Measurements from ENCODE around the gene IMPA2. TPM values are rescaled to one million over a fixed set of nuclear protein-coding genes. Genes with fewer than 3 reads are reported as not detected.

Gene IMPA2
- total and polyA plus RNA-seq, 10 of the 15 experiments (the other 5 are each of a cell fraction or from before 2014, with no cell fraction given) = 0.24 to 21.0 (median 11.4) TPM

DNA sequence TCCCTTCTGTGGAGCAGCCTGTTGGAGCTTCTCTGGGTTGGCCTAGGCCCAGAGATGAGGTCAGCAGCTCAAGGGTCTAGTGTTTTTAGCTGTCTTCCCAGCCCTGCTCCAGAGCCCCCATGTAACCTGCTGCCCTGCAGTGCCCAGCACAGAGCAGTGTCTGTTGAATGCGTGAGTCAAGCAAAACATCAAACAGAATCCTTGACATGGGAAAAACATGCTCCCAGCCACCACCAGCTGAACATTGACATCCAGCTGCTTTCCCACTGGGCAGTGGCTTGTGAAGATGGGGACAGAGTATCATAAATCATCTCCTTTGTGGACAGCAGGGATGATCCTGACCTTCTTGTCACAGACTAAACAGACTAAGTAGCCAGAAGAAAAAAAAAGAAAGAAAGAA lies 22.6 kb downstream of the IMPA2 start (continued):
- TF ChIP-seq BHLHE40 (IDR thresholded peaks at IDR 0.05; ENCODE audit: borderline replicate concordance in 1 of 2, low read depth in 2 of 2, low read length in 1 of 2) (no peak), ZNF622 (IDR thresholded peaks at IDR 0.05) (no peak), IKZF2 (IDR thresholded peaks at IDR 0.05) (no peak)

DNA sequence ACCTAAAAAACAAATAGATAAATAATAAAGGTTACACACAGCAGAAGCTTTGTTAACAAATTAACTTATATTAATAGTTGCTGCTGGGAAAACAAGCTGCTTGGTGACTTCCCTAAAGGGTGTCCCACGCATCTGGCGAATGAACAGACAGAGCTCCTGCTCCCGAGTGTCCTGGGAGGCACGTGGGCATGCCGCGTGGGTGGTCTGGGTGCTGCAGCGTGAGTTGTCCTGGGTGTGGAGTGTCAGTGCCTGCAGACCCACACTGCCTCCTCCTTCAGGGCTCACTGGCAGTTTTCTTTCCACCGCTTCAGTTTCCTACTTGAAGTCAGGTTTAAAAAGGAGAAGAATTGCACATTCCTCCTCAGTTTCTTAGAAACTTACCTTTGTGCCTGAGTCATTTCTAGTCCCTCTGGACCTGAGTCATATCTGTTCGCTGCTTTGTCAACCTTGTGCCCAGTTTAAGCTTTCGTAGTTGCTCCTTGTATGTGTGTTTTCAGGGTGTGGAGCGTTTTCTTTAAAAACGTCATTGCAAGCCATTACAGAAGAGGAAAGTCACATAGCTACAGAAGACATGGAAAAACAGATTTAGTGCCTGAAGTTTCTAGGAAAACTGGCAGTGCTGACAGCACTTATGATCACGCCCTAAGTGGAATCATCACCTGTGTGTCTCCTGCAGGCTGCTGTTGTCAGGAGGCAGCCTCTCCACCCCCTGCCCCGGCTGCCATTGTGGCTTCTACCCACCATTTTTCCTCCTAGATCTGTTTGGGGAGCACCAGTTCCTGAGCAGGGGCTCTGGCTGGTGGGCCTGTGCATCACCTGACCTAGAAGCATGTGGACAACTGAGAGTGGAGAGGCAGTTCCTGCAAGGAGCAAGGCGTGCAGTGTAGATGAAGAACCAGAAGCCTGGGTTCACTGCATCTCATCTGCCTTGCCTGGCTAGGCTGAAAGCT lies 24.5 kb downstream of the IMPA2 start:
- Histone ChIP-seq H3K9ac (ENCODE audit: control insufficient read depth, insufficient read depth, low read length) (no peak overlapping the region), H3K9me3 (replicated peaks; ENCODE audit: control insufficient read depth, insufficient read depth, low read length) (no peaks in the 10 kb centered on the region), H3K4me2 (ENCODE audit: control insufficient read depth, insufficient read depth) (no peak overlapping the region), H3K4me1 (ENCODE audit: control insufficient read depth, insufficient read depth, low read length) (peaks cover 9% of the 10 kb centered on the region), H3K79me2 (ENCODE audit: control insufficient read depth, insufficient read depth, low read length) (no peaks in the 10 kb centered on the region), H3K36me3 (ENCODE audit: control insufficient read depth in 2 of 2, insufficient read depth in 2 of 2, low read length in 1 of 2) (no peaks in the 10 kb centered on the region), H3K27me3 (replicated peaks in 1 of 2; ENCODE audit: control insufficient read depth in 2 of 2, insufficient read depth in 2 of 2, low read length in 1 of 2) (no peaks in the 10 kb centered on the region), H3K27ac (ENCODE audit: control insufficient read depth, insufficient read depth) (no peak overlapping the region), H2AFZ (ENCODE audit: control insufficient read depth, low read depth, low read length) (no peak overlapping the region), H3K4me3 (no peak overlapping the region), H4K20me1 (ENCODE audit: control insufficient read depth, insufficient read depth) (no peaks in the 10 kb centered on the region)
- no peak for FAIRE-seq
- TF ChIP-seq JUNB (IDR thresholded peaks at IDR 0.05) (0 out of 2 replicates have a peak, but pooled peaks have one; percentile 23), SPI1 (IDR thresholded peaks at IDR 0.05; ENCODE audit: borderline replicate concordance, insufficient read depth, low read depth, low read length) (no peak)
- TF ChIP-seq, protein P1, sequence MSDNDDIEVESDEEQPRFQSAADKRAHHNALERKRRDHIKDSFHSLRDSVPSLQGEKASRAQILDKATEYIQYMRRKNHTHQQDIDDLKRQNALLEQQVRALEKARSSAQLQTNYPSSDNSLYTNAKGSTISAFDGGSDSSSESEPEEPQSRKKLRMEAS (IDR thresholded peaks at IDR 0.05; ENCODE audit: low read depth, low read length) = no peak
- ChIA-PET SMC1A (ENCODE audit: uncharacterized antibody, unreplicated experiment) (interaction anchor here (0.9 kb wide), 1 partner anchor 11 kb away, joined by 3 read pairs; no protein-coding TSS in a partner anchor), CTCF (interaction anchor here (0.6 kb wide), 1 partner anchor 434 kb away, joined by 3 read pairs; no protein-coding TSS in a partner anchor), RAD21 (ENCODE audit: unreplicated experiment) (no interaction called here), POLR2A (no interaction called here)
- in situ Hi-C loops (cut with MboI) = no loop called here
- intact Hi-C loops (cut with micrococcal nuclease; ENCODE audit: unreplicated experiment) = no loop called here
- no TSS peak for BruUV-seq (replicated peaks)
- no peak for DNase-seq (ENCODE audit: low read depth, low spot score)
- 11% methylated on average over 15 of the region's 15 CpGs for WGBS (ENCODE audit: insufficient coverage, insufficient replicate concordance, low lambda C conversion rate, missing lambda C conversion rate)
- ATAC-seq = peak; percentile 44; the same call in 1 of the 3 replicates

Measured in GM12878 (cell line).